Measurements from ENCODE around the gene HDAC11.

The HDAC11 gene

DNA sequence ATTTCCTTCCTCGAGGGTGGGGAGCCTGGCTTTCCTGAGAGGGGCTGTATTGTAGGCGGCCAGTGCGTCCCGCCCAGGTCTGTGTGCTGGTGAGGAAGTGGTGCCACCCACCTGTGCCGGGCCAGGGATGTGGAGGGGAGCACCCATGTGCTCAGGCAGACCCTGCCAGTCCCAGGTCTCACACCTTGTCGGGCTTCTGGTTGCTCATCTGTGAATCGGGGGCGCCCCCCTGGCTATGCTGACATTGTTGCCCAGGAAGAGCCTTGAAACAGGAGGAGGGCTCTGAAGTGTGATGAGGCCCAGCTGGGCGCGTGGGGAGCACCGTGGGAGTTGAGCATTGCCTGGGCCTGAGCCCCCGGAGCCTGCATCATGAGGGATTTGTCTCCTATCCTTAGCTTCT is 73.6 kb downstream of the HDAC11 start:
- DNase-seq (ENCODE audit: low read depth, low spot score): no peak
- H3K4me3 ChIP-seq (ENCODE audit: low read depth, low read length): no peak overlapping the region
- TF ChIP-seq, protein P1, sequence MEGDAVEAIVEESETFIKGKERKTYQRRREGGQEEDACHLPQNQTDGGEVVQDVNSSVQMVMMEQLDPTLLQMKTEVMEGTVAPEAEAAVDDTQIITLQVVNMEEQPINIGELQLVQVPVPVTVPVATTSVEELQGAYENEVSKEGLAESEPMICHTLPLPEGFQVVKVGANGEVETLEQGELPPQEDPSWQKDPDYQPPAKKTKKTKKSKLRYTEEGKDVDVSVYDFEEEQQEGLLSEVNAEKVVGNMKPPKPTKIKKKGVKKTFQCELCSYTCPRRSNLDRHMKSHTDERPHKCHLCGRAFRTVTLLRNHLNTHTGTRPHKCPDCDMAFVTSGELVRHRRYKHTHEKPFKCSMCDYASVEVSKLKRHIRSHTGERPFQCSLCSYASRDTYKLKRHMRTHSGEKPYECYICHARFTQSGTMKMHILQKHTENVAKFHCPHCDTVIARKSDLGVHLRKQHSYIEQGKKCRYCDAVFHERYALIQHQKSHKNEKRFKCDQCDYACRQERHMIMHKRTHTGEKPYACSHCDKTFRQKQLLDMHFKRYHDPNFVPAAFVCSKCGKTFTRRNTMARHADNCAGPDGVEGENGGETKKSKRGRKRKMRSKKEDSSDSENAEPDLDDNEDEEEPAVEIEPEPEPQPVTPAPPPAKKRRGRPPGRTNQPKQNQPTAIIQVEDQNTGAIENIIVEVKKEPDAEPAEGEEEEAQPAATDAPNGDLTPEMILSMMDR (IDR thresholded peaks at IDR 0.05; ENCODE audit: insufficient read depth, low read length, missing control alignments): no peak
- POLR2A ChIA-PET: no interaction called here
- CTCF ChIA-PET: no interaction called here

DNA sequence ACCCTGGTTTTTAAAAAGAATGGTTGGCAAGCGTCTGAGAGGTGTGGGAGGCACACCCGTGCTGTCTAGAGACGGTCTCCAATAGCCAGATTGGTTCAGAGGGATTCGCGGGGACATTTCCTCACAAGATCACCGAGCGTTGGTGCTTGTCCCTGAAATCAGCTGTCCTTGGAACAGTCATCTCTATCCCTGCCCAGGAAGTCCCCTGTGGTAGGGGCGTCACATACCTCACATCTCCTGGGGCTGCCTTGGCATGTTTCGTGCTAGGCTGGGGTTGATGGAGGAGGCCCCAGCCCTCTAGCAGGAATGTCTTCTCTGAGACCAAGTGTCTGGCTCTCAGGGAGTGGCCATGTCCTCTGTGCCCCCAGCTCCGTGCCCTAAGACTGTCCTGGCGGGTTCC is 75.6 kb downstream of the HDAC11 start:
- POLR2A ChIA-PET: no interaction called here
- no peak overlapping the region for H3K4me3 ChIP-seq (ENCODE audit: low read depth, low read length)
- no peak for DNase-seq (ENCODE audit: low read depth, low spot score)
- CTCF ChIA-PET: no interaction called here
- TF ChIP-seq, protein P1 (IDR thresholded peaks at IDR 0.05; ENCODE audit: insufficient read depth, low read length, missing control alignments): no peak
